IMR-90 (cell line): Measurements from ENCODE around the gene DNM3. TPM values are rescaled to one million over a fixed set of nuclear protein-coding genes. Genes with fewer than 3 reads are reported as not detected.
A peak's percentile ranks its signal among the peaks of the same experiment; 100 is the strongest.

Source experiments
- ATAC-seq: fragments of 200-7000 bp; cut with Tn5 transposase; 2 replicates; pipeline ENCODE4 v1.9.1; 2020; ENCODE audit warnings: low read depth, mild to moderate bottlenecking, moderate library complexity
- BruUV-seq: library from RNA; stranded (reverse); fragments of 400-500 nt; replicated peaks from 2 replicates; lab custom pipeline; 2021; lab: Mats Ljungman, UMichigan
- CTCF ChIA-PET: fragments of 300-600 bp; formaldehyde crosslinking; extraction: SDS; loops from one replicate; lab custom pipeline; 2021; ENCODE audit warnings: antibody characterized with exemption; lab: Yijun Ruan, JAX
- POLR2A ChIA-PET: fragments of 300-600 bp; sonication (Branson Sonifier 250); formaldehyde crosslinking; loops from one replicate; lab custom pipeline; 2022; ENCODE audit warnings: antibody characterized with exemption; ENCODE audit not compliant: unreplicated experiment; lab: Charles Lee
- DNase-seq: peaks from one replicate; pipeline ENCODE4 v3.0.0; 2013
- H2AFZ ChIP-seq: replicated peaks from 2 replicates; pipeline ENCODE3; 2013; ENCODE audit warnings: low read length, mild to moderate bottlenecking; ENCODE audit not compliant: poor library complexity
- H2AK5ac ChIP-seq: 2 replicates; pipeline ENCODE4 v1.6.1; 2013; ENCODE audit warnings: low read depth, low read length, inconsistent platforms
- H2AK9ac ChIP-seq: replicated peaks from 2 replicates; pipeline ENCODE3; 2013; ENCODE audit warnings: mild to moderate bottlenecking, low read depth, low read length, moderate library complexity; ENCODE audit not compliant: poor library complexity
- H2BK120ac ChIP-seq: 2 replicates; pipeline ENCODE4 v1.6.1; 2013; ENCODE audit warnings: low read depth, low read length, inconsistent platforms
- H2BK15ac ChIP-seq: 3 replicates; pipeline ENCODE4 v1.6.1; 2013; ENCODE audit warnings: low read depth, low read length, inconsistent platforms
- H2BK20ac ChIP-seq: 2 replicates; pipeline ENCODE4 v1.6.1; 2013; ENCODE audit warnings: low read depth, mild to moderate bottlenecking, inconsistent platforms, low read length, moderate library complexity
- H2BK5ac ChIP-seq: 2 replicates; pipeline ENCODE4 v1.6.1; 2013; ENCODE audit warnings: mild to moderate bottlenecking, low read depth, low read length, inconsistent platforms; ENCODE audit not compliant: poor library complexity, severe bottlenecking
- H3K14ac ChIP-seq: replicated peaks from 2 replicates; pipeline ENCODE4 v1.6.1; 2013; ENCODE audit warnings: low read depth, low read length, inconsistent platforms
- H3K18ac ChIP-seq: 2 replicates; pipeline ENCODE4 v1.6.1; 2013; ENCODE audit warnings: low read depth, low read length, control low read depth
- H3K23ac ChIP-seq: 2 replicates; pipeline ENCODE4 v1.6.1; 2013; ENCODE audit warnings: low read depth, low read length, inconsistent platforms
- H3K27ac ChIP-seq: 2 replicates; pipeline ENCODE4 v1.5.1; 2013; ENCODE audit warnings: mild to moderate bottlenecking, control low read depth, low read length; ENCODE audit not compliant: insufficient read depth
- H3K27me3 ChIP-seq: 2 replicates; pipeline ENCODE4 v1.6.1; 2013; ENCODE audit warnings: low read length; ENCODE audit not compliant: control insufficient read depth, insufficient read depth
- H3K36me3 ChIP-seq: 2 replicates; pipeline ENCODE4 v1.6.1; 2013; ENCODE audit warnings: low read length, mixed read lengths; ENCODE audit not compliant: control insufficient read depth, insufficient read depth
- H3K4ac ChIP-seq: 2 replicates; pipeline ENCODE4 v1.6.1; 2013; ENCODE audit warnings: low read depth, low read length, inconsistent platforms
- H3K4me1 ChIP-seq: 2 replicates; pipeline ENCODE4 v1.6.1; 2013; ENCODE audit warnings: low read length, mixed read lengths; ENCODE audit not compliant: control insufficient read depth, insufficient read depth
- H3K4me2 ChIP-seq: 2 replicates; pipeline ENCODE4 v1.6.1; 2013; ENCODE audit warnings: low read depth, mild to moderate bottlenecking, control low read depth, low read length, moderate library complexity
- H3K4me3 ChIP-seq: 2 replicates; pipeline ENCODE4 v1.5.1; 2013; ENCODE audit warnings: low read depth, mild to moderate bottlenecking, control low read depth, low read length, moderate library complexity; ENCODE audit not compliant: insufficient read depth
- H3K56ac ChIP-seq: 2 replicates; pipeline ENCODE4 v1.6.1; 2013; ENCODE audit warnings: low read length, inconsistent platforms; ENCODE audit not compliant: insufficient read depth; ENCODE audit errors: extremely low read depth
- H3K79me1 ChIP-seq, 2 experiments: 2 replicates each; pipeline ENCODE4 v1.6.1; 2013; ENCODE audit warnings: low read length in 2 of 2, inconsistent platforms in 1 of 2, low read depth in 1 of 2
- H3K9ac ChIP-seq: 2 replicates; pipeline ENCODE4 v1.6.1; 2013; ENCODE audit warnings: low read depth, low read length, control low read depth
- H3K9me1 ChIP-seq: 2 replicates; pipeline ENCODE4 v1.6.1; 2013; ENCODE audit warnings: low read length, inconsistent platforms; ENCODE audit not compliant: insufficient read depth
- H3K9me3 ChIP-seq: 2 replicates; pipeline ENCODE4 v1.6.1; 2013; ENCODE audit warnings: low read length; ENCODE audit not compliant: control insufficient read depth, insufficient read depth
- H4K20me1 ChIP-seq: 2 replicates; pipeline ENCODE4 v1.6.1; 2013; ENCODE audit warnings: low read length, inconsistent platforms; ENCODE audit not compliant: insufficient read depth
- H4K5ac ChIP-seq: 2 replicates; pipeline ENCODE4 v1.6.1; 2013; ENCODE audit warnings: mild to moderate bottlenecking, low read depth, low read length, control low read depth
- H4K8ac ChIP-seq, 2 experiments: 2 replicates each; pipeline ENCODE4 v1.6.1; 2013; ENCODE audit warnings: low read depth in 2 of 2, low read length in 2 of 2, control low read depth in 1 of 2, inconsistent platforms in 1 of 2
- H4K91ac ChIP-seq: 2 replicates; pipeline ENCODE4 v1.6.1; 2013; ENCODE audit warnings: low read depth, low read length, inconsistent platforms; ENCODE audit not compliant: insufficient read depth
- BHLHE40 ChIP-seq: fragments of 150-350 bp; IDR thresholded peaks from 2 replicates; pipeline ENCODE4 v1.6.1; 2016; ENCODE audit warnings: mild to moderate bottlenecking, low read depth, low read length
- MAFK ChIP-seq: IDR thresholded peaks from 2 replicates; pipeline ENCODE4 v1.6.1; 2012; ENCODE audit warnings: low read depth, low read length, improper control_type of control experiment
- MXI1 ChIP-seq: IDR thresholded peaks from 2 replicates; pipeline ENCODE4 v1.6.1; 2012; ENCODE audit warnings: low read depth, mild to moderate bottlenecking, low read length, moderate library complexity, borderline replicate concordance
- POLR2A ChIP-seq: IDR thresholded peaks from 2 replicates; pipeline ENCODE4 v1.6.1; 2012; ENCODE audit warnings: mild to moderate bottlenecking, low read depth, low read length
- RCOR1 ChIP-seq: IDR thresholded peaks from 2 replicates; pipeline ENCODE4 v1.6.1; 2012; ENCODE audit warnings: mild to moderate bottlenecking, low read length, improper control_type of control experiment; ENCODE audit not compliant: insufficient replicate concordance
- RFX5 ChIP-seq: IDR thresholded peaks from 2 replicates; pipeline ENCODE4 v1.8.0; 2012; ENCODE audit warnings: low read depth, mild to moderate bottlenecking, low read length, moderate library complexity
- SMC3 ChIP-seq: fragments of 150-350 bp; IDR thresholded peaks from 2 replicates; pipeline ENCODE4 v1.6.1; 2016; ENCODE audit warnings: low read depth, mild to moderate bottlenecking, antibody characterized with exemption, low read length, moderate library complexity
- USF2 ChIP-seq: fragments of 150-350 bp; IDR thresholded peaks from 2 replicates; pipeline ENCODE4 v1.6.1; 2017; ENCODE audit warnings: mild to moderate bottlenecking, antibody characterized with exemption, low read length, low read depth
- WGBS, 2 experiments: methylation state at CpG; one replicate each; pipeline versions ENCODE4 v1.1.5 to v1.1.7; 2013; ENCODE audit warnings: missing lambda C conversion rate in 2 of 2; ENCODE audit not compliant: insufficient read length in 1 of 2; ENCODE audit errors: extremely low coverage in 2 of 2; 5-methylcytosine and 5-hydroxymethylcytosine counted together
- dilution Hi-C: fragments of 300-500 bp; cut with HindIII; formaldehyde crosslinking; loops from one replicate; pipeline ENCODE4 v1.14.3; 2018; ENCODE audit warnings: low sequenced_read_pairs; ENCODE audit not compliant: unreplicated experiment
- in situ Hi-C: fragments of 300-500 bp; cut with MboI; formaldehyde crosslinking; loops from 3 replicates; pipeline ENCODE4 v1.14.3; 2019; ENCODE audit warnings: low sequenced_read_pairs, inconsistent platforms, mixed read lengths
- intact Hi-C: fragments of 100-400 bp; cut with micrococcal nuclease; formaldehyde crosslinking; loops from 2 replicates; pipeline ENCODE4 v1.10.0; 2022
- polyA plus RNA-seq, 3 experiments: library from polyadenylated mRNA; depleted of rRNA; stranded (reverse); fragments of >200 nt; gene quantifications; 2 replicates each; pipeline ENCODE4 v1.2.3, GENCODE V29; 2012; ENCODE audit warnings: low replicate concordance in 1 of 3
- total RNA-seq: library from RNA; depleted of rRNA; stranded (reverse); fragments of >200 nt; gene quantifications from 2 replicates; pipeline ENCODE4 v1.2.3, GENCODE V29; 2012
- TF ChIP-seq, protein P1 (sequence below): conservative IDR thresholded peaks from 2 replicates; pipeline ENCODE4 v1.5.1; 2012; ENCODE audit warnings: mild to moderate bottlenecking, low read depth, low read length, improper control_type of control experiment
- TF ChIP-seq, protein P2 (sequence below): fragments of 150-350 bp; IDR thresholded peaks from 2 replicates; pipeline ENCODE4 v1.6.1; 2016; ENCODE audit warnings: low read depth, mild to moderate bottlenecking, low read length, moderate library complexity, borderline replicate concordance

DNM3 gene
- total and polyA plus RNA-seq, 2 of the 4 experiments (the other 2 are of a cell fraction): 0.36 TPM

GRCh38 chr1:172394141-172394751 lies 552.9 kb downstream of the DNM3 start:
- ChIA-PET POLR2A (interaction anchor here (0.6 to 0.9 kb wide), 2 partner anchors 86 to 124 kb away, joined by 4 to 13 read pairs; no protein-coding TSS in a partner anchor), CTCF (interaction anchor here (0.8 to 1.3 kb wide), 3 partner anchors 232 to 392 kb away, joined by 5 to 7 read pairs (median 5); no protein-coding TSS in a partner anchor)
- no peak overlapping the region for H2BK20ac ChIP-seq
- ATAC-seq: no peak
- WGBS, 2 experiments: no CpG with 5 or more reads among the region's 4 CpGs
- no peak overlapping the region; the same call in 1 of the 2 replicates for H4K5ac ChIP-seq
- no peak overlapping the region for H3K23ac ChIP-seq
- no peak overlapping the region for H3K4me3 ChIP-seq
- intact Hi-C loops: no loop called here
- peak overlapping the region in 1 of 2 experiments; percentile 12; a peak in 1 of 4 replicates for H4K8ac ChIP-seq
- peak overlapping the region; percentile 17; the same call in 1 of the 2 replicates for H2AK5ac ChIP-seq
- BruUV-seq: no TSS peak
- dilution Hi-C loops: no loop called here
- peak; percentile 22 for DNase-seq
- H3K4me2 ChIP-seq: no peak overlapping the region
- H4K20me1 ChIP-seq: no peaks in the 10 kb centered on the region
- no peak overlapping the region for H2AK9ac ChIP-seq
- no peak overlapping the region for H2BK5ac ChIP-seq
- no peaks in the 10 kb centered on the region for H3K36me3 ChIP-seq
- no peak overlapping the region; the same call in 1 of the 2 replicates for H4K91ac ChIP-seq
- no peak overlapping the region for H2AFZ ChIP-seq
- H2BK120ac ChIP-seq: no peak overlapping the region
- in situ Hi-C loops: loop anchor here (10.0 kb wide), 1 partner anchor 249 kb away; no protein-coding TSS in a partner anchor
- 0 out of 3 replicates have a peak overlapping the region, but pooled peaks have one; percentile 15 for H2BK15ac ChIP-seq
- no peaks in the 10 kb centered on the region for H3K9me1 ChIP-seq
- no peak overlapping the region for H3K4ac ChIP-seq
- no peak overlapping the region for H3K14ac ChIP-seq
- no peak overlapping the region for H3K56ac ChIP-seq
- no peak overlapping the region for H3K9ac ChIP-seq
- H3K18ac ChIP-seq: 0 out of 2 replicates have a peak overlapping the region, but pooled peaks have one; percentile 15
- H3K9me3 ChIP-seq: no peaks in the 10 kb centered on the region
- H3K27ac ChIP-seq: no peak overlapping the region
- peaks cover 2% of the 10 kb centered on the region for H3K4me1 ChIP-seq
- TF ChIP-seq USF2 (no peak), BHLHE40 (no peak), MXI1 (no peak), RCOR1 (no peak), POLR2A (no peak), SMC3 (no peak), RFX5 (no peak), MAFK (no peak)
- TF ChIP-seq, protein P1, sequence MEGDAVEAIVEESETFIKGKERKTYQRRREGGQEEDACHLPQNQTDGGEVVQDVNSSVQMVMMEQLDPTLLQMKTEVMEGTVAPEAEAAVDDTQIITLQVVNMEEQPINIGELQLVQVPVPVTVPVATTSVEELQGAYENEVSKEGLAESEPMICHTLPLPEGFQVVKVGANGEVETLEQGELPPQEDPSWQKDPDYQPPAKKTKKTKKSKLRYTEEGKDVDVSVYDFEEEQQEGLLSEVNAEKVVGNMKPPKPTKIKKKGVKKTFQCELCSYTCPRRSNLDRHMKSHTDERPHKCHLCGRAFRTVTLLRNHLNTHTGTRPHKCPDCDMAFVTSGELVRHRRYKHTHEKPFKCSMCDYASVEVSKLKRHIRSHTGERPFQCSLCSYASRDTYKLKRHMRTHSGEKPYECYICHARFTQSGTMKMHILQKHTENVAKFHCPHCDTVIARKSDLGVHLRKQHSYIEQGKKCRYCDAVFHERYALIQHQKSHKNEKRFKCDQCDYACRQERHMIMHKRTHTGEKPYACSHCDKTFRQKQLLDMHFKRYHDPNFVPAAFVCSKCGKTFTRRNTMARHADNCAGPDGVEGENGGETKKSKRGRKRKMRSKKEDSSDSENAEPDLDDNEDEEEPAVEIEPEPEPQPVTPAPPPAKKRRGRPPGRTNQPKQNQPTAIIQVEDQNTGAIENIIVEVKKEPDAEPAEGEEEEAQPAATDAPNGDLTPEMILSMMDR: no peak
- TF ChIP-seq, protein P2, sequence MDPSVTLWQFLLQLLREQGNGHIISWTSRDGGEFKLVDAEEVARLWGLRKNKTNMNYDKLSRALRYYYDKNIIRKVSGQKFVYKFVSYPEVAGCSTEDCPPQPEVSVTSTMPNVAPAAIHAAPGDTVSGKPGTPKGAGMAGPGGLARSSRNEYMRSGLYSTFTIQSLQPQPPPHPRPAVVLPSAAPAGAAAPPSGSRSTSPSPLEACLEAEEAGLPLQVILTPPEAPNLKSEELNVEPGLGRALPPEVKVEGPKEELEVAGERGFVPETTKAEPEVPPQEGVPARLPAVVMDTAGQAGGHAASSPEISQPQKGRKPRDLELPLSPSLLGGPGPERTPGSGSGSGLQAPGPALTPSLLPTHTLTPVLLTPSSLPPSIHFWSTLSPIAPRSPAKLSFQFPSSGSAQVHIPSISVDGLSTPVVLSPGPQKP: no peak
- H3K27me3 ChIP-seq: no peaks in the 10 kb centered on the region
- H3K79me1 ChIP-seq: no peaks in the 10 kb centered on the region
